Inflammatory macrophage (primary cell): ENCODE measurements around the gene RIMBP2.

Experiments
- DNase-seq, 2 donors: peaks; one replicate each; pipeline ENCODE4 v3.0.0-alpha.2; 2020 to 2022

RIMBP2 gene

DNA sequence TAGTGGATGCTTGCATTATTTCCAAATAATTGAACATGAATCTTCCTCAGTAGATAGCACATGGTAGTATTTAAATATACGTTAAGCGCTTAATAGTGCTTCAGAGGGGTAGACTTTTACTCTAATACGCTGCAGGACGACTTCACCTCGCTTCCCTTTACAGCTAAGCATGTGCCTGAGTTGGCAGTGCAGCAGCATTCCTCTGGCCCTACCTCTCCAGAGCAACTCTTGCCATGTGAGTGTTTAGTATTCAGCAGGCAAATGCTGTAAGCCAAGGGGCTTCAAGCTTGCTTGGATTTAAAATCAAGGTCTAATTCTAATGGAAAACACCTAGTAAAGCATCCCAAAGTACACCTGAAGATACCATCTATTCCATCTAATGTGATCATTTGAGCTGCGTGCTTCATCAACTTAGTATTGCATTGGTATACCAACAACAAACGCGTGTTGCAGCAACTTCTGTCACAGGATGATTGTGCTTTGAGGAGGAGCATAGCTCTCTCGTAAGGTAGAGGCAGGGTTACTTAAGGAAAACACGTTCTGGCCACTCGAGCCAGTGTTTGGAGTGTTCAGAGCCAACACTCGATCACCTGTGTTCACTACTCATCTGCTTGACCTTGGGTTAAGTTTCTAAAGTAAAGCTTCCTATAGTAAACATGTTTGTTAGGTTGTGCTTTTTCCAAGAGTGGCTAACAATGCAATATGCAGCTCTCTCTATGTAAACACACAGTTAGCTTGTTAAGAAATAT is 317.8 kb downstream of the RIMBP2 start:
- DNase-seq: no peak

DNA sequence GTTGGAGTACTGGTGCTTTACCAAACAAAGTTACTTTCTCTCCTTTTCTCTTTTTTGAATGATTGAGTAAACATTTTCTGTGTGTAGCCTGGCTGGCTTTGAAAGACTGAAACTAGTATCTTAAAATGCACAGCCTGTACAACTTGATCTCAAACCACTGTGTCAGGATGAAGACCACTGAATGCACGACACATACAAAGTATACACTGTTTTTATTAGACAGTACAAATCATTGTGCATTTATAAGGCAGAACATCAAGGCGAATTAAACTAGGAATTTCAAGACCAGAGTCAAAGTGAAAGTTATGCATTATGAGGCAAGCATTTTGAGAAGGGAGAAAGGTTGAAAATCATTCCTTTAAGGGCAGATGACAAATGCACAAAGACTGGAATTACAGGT is 319.4 kb downstream of the RIMBP2 start:
- no peak for DNase-seq

- DNase-seq: no peak
Observed at GRCh38 chr12:130394906-130395305, 321.2 kb downstream of the RIMBP2 start.

DNA sequence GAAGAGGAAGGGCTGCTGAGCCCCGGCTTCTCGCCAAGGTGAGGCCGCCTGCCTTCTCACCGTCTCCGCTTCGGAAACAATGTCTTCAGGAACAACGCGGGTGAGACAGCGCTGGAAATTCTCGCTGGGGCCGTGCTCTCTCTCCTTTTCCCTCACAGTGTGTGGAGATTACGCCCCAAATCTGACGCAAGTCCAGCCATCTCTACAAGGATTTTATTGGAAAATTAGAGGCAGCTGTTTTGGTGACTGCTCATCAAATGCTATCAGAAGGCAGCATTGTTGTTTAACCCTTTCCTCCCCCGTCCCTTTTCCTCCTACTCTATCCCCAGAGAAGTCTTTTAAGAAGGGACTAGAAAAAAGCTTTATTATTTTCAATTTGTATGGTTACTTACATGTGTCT is 324.9 kb downstream of the RIMBP2 start:
- DNase-seq: no peak

GRCh38 chr12:130385193-130385592 is 330.9 kb downstream of the RIMBP2 start:
- no peak for DNase-seq

DNA sequence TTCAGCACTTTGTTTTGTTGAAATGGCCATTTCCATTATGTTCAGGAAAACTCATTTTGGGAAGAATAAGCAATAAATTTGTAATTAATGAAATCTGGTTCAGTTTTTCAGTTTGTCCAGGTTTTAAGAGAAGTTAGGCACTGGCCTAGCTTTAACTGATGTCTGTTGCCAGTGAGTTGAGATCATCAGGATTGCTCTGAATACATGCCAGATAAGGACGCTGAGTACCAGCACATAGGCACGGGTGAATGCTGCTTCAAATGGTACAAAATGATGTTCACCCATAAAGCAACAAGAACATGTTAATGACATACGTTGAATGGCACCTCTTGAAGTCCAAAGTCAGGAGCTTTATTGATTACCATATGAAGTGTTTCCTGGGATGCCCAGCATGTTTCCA is 331.9 kb downstream of the RIMBP2 start:
- no peak for DNase-seq

- DNase-seq: no peak
Observed at GRCh38 chr12:130382818-130383217, 333.3 kb downstream of the RIMBP2 start.

DNA sequence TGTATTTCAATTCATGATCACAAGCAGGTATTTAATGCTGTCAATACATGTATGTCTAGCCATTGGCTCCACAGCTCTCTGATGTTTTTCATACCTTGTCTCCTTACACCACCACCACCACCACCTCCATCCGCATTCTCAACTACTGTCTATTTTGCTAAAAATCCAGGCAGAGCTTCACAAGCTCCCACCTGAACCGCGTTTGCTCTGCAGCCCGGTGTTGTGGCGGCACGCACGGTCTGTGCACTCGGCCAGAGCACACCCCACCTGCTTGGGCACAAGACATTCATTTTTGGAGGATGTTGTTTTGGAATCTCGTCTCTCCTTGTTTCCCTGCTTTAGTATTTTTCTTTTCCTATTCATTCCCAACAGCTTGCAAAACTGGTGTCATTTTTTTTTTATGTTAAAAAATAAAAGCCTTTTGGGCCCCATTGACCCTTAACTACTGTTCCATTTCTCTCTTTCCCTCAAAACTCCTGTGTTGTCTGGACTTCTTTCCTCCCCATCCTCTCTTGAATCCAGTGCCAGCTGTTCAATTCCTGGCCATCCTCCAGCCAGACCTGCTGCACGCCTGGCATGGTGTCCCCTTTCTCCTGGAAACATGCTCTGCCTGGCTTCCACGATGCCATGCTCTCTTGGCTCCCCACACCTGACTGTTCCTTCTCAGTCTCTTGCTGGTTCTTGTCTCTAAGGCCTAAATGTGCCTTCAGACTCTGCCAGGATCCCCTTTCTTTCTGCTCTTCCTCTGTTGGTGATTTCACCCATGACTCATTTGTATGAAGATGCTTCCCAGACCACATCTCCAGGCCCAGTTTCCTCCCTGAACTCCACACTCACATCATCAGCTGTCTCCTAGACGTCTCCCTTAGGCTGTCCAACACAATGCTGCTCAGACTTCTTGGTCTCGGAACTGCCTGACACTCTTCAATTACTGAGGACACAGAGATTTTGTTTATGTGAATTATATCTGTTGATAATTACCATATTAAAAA is 340.5 kb downstream of the RIMBP2 start:
- no peak for DNase-seq

DNA sequence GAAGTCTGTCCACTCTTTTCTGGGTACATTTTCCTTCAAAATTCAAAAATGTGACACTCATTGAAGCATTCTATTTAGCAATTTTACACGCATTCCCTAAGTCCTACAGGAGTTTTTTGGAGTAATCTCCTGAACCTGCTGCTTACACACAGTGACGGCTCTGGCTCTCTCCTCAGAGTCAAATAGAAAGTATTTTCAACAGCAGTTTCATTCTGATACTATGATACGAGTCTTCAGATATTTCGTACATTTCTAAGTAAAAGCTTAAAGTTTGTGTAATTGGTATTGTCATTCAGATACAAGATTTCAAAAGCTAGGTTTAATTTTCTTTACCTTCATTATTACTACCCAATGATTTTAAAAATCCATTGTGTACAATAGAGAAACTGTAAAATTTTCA is 342.0 kb downstream of the RIMBP2 start:
- no peak for DNase-seq

DNA sequence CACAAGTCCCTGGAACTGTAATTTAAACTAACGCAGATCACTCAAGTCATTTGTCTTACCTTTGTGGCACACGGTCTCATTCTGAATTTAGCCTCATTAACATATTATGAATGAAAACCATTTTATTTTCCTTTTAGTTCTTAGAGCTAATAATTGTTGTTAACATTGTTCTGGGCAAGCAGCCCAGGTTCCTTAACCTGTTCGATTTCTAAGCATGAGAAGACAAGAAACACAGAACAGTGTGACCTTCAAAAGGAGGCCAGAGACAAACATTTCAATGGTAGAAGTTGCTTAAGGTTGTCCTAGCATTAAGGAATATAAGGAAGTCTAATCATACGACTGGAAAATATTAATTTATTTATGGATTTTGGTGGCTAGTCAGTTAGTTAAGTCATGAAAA is 343.2 kb downstream of the RIMBP2 start:
- DNase-seq: no peak

GRCh38 chr12:130371296-130371695 is 344.8 kb downstream of the RIMBP2 start:
- DNase-seq: no peak

GRCh38 chr12:130369816-130370215 is 346.3 kb downstream of the RIMBP2 start:
- no peak for DNase-seq

GRCh38 chr12:130367523-130367922 is 348.6 kb downstream of the RIMBP2 start:
- DNase-seq: no peak

DNA sequence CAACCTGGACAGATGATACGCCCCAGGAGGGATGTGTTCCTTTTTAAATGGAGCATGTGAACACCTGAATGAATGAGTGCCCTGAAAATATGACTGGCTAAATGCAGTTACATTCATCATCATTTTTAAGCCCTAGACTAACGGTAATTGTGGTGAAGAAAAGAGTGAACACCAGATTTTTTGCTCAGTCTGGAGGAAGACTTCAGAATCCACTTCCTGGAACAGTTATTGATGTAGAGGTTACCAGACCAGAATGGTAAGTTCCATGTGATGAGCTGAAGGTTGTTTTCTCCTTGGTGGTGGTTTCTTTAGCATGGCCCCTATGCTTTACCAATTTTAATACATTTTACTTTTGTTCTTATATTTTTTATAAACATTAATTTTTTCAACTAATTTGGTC is 349.1 kb downstream of the RIMBP2 start:
- no peak for DNase-seq

- no peak for DNase-seq
Observed at GRCh38 chr12:130366159-130366558, 349.9 kb downstream of the RIMBP2 start.

DNA sequence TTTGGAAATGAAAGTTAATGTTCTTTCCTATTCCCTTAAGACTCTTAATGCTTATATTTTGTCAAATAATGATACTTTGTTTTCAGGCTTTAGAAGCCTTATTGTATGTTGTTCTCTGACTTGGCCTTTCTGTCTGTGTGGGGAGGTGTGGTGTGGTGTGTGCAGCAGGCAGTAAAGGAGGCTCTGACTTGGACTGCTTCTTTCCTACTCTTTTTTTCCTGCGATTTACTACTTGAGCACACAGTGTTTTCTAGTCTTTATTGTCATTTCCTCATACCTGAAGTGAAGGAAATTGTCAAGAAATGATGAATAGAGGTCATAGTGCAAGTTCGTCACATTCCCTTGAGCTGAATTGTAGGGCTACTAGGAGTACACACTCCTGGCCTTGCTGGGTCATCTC is 351.5 kb downstream of the RIMBP2 start:
- DNase-seq: no peak

GRCh38 chr12:130362060-130362459 is 354.0 kb downstream of the RIMBP2 start:
- DNase-seq: no peak

DNA sequence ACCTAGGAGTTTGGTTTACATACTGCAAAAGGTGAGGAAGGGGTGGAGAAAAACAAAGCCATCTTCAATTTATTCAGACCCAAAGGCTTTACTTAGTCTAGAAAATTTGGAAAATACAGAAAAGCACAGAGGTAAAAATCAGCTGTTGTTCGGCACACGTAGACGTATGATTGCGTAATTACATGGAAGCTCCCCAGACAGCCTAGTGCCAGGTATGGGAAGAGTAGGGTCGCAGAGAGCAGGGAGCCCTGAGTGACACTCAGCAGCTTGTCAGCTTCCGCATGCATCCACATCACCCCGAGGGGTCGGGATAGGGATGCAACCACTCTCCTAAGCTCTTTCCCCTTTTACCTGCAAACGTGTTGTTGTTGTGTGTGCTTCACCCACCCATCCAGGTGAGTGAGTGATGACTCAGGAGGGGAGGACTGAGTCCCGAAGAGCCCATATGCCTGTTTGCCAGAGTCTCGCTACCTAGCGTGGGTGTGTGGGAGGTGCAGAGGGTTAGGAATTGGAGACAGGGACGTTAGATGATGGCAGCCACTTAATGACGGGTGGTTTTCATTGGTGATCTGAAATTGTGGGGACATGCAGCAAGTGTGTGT is 358.3 kb downstream of the RIMBP2 start:
- no peak for DNase-seq

- no peak for DNase-seq
Observed at GRCh38 chr12:130357241-130357640, 358.9 kb downstream of the RIMBP2 start.

DNA sequence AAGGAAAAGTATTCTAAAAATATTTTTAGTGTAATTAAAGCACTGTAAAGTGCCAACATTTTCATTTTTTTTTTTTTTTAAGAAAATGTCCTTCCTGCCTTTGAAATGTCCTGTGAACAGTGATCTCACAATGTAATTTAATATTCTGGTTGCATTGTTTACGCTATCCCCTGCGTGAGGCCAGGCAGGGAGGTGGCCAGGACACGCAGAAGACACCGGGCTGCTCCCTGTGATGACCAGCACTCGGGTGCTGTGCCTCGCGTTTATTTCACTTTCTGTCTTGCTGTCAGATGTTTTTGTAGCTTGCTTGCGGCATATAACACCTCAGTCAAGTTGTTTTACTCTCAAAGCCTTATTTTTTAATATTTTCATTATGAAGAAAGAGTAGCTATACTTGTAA is 359.9 kb downstream of the RIMBP2 start:
- DNase-seq: no peak

GRCh38 chr12:130354407-130354806 is 361.7 kb downstream of the RIMBP2 start:
- no peak for DNase-seq

GRCh38 chr12:130353081-130353480 is 363.0 kb downstream of the RIMBP2 start:
- DNase-seq: no peak

DNA sequence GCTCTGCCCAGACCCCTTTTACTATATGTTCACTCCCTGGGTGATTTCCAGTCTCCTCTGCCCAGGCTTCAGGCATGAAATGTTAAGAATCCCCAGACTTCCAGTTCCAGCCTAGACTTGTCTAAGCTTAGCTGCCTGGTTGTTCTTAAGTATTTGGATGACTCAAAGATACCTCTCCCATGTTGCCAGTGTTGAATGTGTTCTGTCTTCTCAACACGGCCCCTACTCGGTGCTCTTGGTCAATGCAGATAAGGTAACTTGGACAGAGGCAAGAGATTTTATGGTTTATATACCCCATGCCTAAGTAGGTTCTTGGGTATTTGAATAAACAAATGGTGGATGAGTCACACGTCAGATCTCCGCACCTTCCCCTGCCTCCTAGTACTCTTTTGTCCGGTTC is 364.8 kb downstream of the RIMBP2 start:
- DNase-seq: no peak
